Peyer's patch (tissue), 4 donors: Measurements from ENCODE around the gene RAB13. TPM values are rescaled to one million over a fixed set of nuclear protein-coding genes. Genes with fewer than 3 reads are reported as not detected.

Source experiments
- DNase-seq, 3 donors: peaks; one replicate each; pipeline ENCODE4 v3.0.0-alpha.2; 2017 to 2019
- H3K27ac ChIP-seq, 4 donors: fragments of 200-600 bp; sonication (generic); one replicate each; pipeline ENCODE4 v1.5.1; 2016 to 2019
- H3K27me3 ChIP-seq, 2 donors: fragments of 200-600 bp; sonication (generic); one replicate each; pipeline ENCODE4 v1.5.1; 2019
- H3K36me3 ChIP-seq, 3 donors: fragments of 200-600 bp; sonication (generic); one replicate each; pipeline ENCODE4 v1.5.1; 2016 to 2019
- H3K4me1 ChIP-seq, 4 donors: fragments of 200-600 bp; sonication (generic); one replicate each; pipeline ENCODE4 v1.5.1; 2016 to 2019
- H3K4me3 ChIP-seq, 4 donors: fragments of 200-600 bp; sonication (generic); 1 replicate in 3 of 4; 2 replicates in 1 of 4; pipeline ENCODE4 v1.5.1; 2016 to 2019; ENCODE audit warnings: mild to moderate bottlenecking in 1 of 4
- H3K9me3 ChIP-seq, 4 donors: fragments of 200-600 bp; sonication (generic); one replicate each; pipeline ENCODE4 v1.5.1; 2016 to 2019; ENCODE audit warnings: mild to moderate bottlenecking in 1 of 4
- CTCF ChIP-seq, 6 experiments: fragments of 450-650 bp in 4 of 6; fragments of 200-600 bp in 2 of 6; sonication (generic) in 1 of 6; IDR thresholded peaks; one replicate each; pipeline ENCODE4 v1.5.1; 2017 to 2019; ENCODE audit warnings: antibody characterized with exemption in 6 of 6, mild to moderate bottlenecking in 3 of 6, moderate library complexity in 1 of 6
- POLR2A ChIP-seq, 2 donors: fragments of 450-650 bp; IDR thresholded peaks; one replicate each; pipeline ENCODE4 v1.5.1; 2017; ENCODE audit warnings: antibody characterized with exemption in 2 of 2, mild to moderate bottlenecking in 2 of 2, moderate library complexity in 2 of 2
- total RNA-seq, 4 donors: library from RNA; depleted of rRNA; stranded (reverse); fragments of >200 nt; gene quantifications; one replicate each; pipeline ENCODE4 v1.1.0, GENCODE V29; 2016

Gene RAB13
- total RNA-seq, 4 donors from 2014 or later = 15.1 to 51.2 (median 15.8) TPM

GRCh38 chr1:153944005-153944826 lies 41.9 kb downstream of the RAB13 start:
- Histone ChIP-seq H3K36me3 (peaks cover 0 to 62% (median 0%) of the 10 kb centered on the region in 3 donors), H3K27me3 (no peaks in the 10 kb centered on the region), H3K27ac (peak overlapping the region; percentile 97 to 100 (median 99)), H3K4me1 (peaks cover 0 to 21% (median 8%) of the 10 kb centered on the region in 4 donors), H3K4me3 (peak overlapping the region in 2 of 4 donors; percentile 89 to 99), H3K9me3 (no peaks in the 10 kb centered on the region)
- no peak for TF ChIP-seq POLR2A (IDR thresholded peaks at IDR 0.05)
- no peak for TF ChIP-seq CTCF (IDR thresholded peaks at IDR 0.05)
- DNase-seq = peak in 1 of 3 donors; percentile 39

- Histone ChIP-seq H3K36me3 (peaks cover 0 to 60% (median 0%) of the 10 kb centered on the region in 3 donors), H3K9me3 (no peaks in the 10 kb centered on the region), H3K4me1 (peaks cover 0 to 21% (median 8%) of the 10 kb centered on the region in 4 donors), H3K27ac (no peak overlapping the region), H3K27me3 (no peaks in the 10 kb centered on the region), H3K4me3 (no peak overlapping the region)
- TF ChIP-seq POLR2A (IDR thresholded peaks at IDR 0.05) (no peak), CTCF (IDR thresholded peaks at IDR 0.05) (no peak)
- peak in 1 of 3 donors; percentile 32 for DNase-seq
Measured at GRCh38 chr1:153942766-153943549, 43.2 kb downstream of the RAB13 start.

GRCh38 chr1:153941826-153942725 lies 44.1 kb downstream of the RAB13 start:
- Histone ChIP-seq H3K9me3 (no peaks in the 10 kb centered on the region), H3K27me3 (no peaks in the 10 kb centered on the region), H3K4me3 (no peak overlapping the region), H3K36me3 (peaks cover 0 to 61% (median 0%) of the 10 kb centered on the region in 3 donors), H3K4me1 (peaks cover 0 to 21% (median 8%) of the 10 kb centered on the region in 4 donors), H3K27ac (no peak overlapping the region)
- TF ChIP-seq CTCF (IDR thresholded peaks at IDR 0.05) = no peak
- no peak for TF ChIP-seq POLR2A (IDR thresholded peaks at IDR 0.05)
- peak in 1 of 3 donors; percentile 47 for DNase-seq

GRCh38 chr1:153940756-153941155 lies 45.4 kb downstream of the RAB13 start:
- peaks cover 0 to 75% (median 0%) of the 10 kb centered on the region in 3 donors for H3K36me3 ChIP-seq
- TF ChIP-seq POLR2A (IDR thresholded peaks at IDR 0.05) (no peak), CTCF (IDR thresholded peaks at IDR 0.05) (no peak)

GRCh38 chr1:153939476-153939875 lies 46.7 kb downstream of the RAB13 start:
- Histone ChIP-seq H3K4me1 (peaks cover 0 to 9% (median 4%) of the 10 kb centered on the region in 4 donors), H3K4me3 (no peak overlapping the region), H3K27ac (no peak overlapping the region), H3K36me3 (peaks cover 0 to 87% (median 0%) of the 10 kb centered on the region in 3 donors), H3K9me3 (no peaks in the 10 kb centered on the region), H3K27me3 (no peaks in the 10 kb centered on the region)
- no peak for DNase-seq
- TF ChIP-seq POLR2A (IDR thresholded peaks at IDR 0.05) (no peak), CTCF (IDR thresholded peaks at IDR 0.05) (no peak)

More at GRCh38 chr1:153940756-153941155, 45.4 kb downstream of the RAB13 start:
- Histone ChIP-seq H3K27me3 (no peaks in the 10 kb centered on the region), H3K9me3 (no peaks in the 10 kb centered on the region), H3K27ac (no peak overlapping the region), H3K4me3 (no peak overlapping the region), H3K4me1 (peaks cover 0 to 15% (median 5%) of the 10 kb centered on the region in 4 donors)
- peak in 1 of 3 donors; percentile 23 for DNase-seq
